Umbilical cord (tissue), 1 donor: Measurements from ENCODE around the gene XPNPEP1. TPM values are rescaled to one million over a fixed set of nuclear protein-coding genes. Genes with fewer than 3 reads are reported as not detected.

Experiments used
- total RNA-seq: library from RNA; depleted of rRNA; stranded (reverse); fragments of >200 nt; gene quantifications from one replicate; pipeline ENCODE4 v1.2.3, GENCODE V29; 2014; ENCODE audit warnings: low replicate concordance; ENCODE audit not compliant: insufficient read depth

The XPNPEP1 gene
- total RNA-seq, 1 donor from 2014 or later: 66.0 TPM

Other genes starting within 250 kb of the XPNPEP1 start
- 64.8 TPM for gene ADD3, start 84.5 kb upstream of the XPNPEP1 start, total RNA-seq